GM12874 (cell line): Measurements from ENCODE around the gene CDH15.

ENCODE experiments used
- CTCF ChIP-seq: IDR thresholded peaks from 2 replicates; pipeline ENCODE4 v1.5.1; 2011; ENCODE audit warnings: low read depth, mild to moderate bottlenecking, control low read depth, low read length, moderate library complexity; ENCODE audit not compliant: insufficient read depth

CDH15 gene

GRCh38 chr16:89160977-89161701 lies 10.4 kb upstream of the CDH15 start:
- TF ChIP-seq CTCF, result no peak

- no peak for TF ChIP-seq CTCF
These were observed 9.5 kb upstream of the CDH15 start for GRCh38 chr16:89161763-89162713.

- TF ChIP-seq CTCF, result no peak
These were observed 8.3 kb upstream of the CDH15 start for GRCh38 chr16:89163297-89163696.

GRCh38 chr16:89164436-89164835 lies 7.1 kb upstream of the CDH15 start:
- TF ChIP-seq CTCF, result no peak

GRCh38 chr16:89164847-89165680 lies 6.5 kb upstream of the CDH15 start:
- TF ChIP-seq CTCF, result no peak

GRCh38 chr16:89166696-89167424 lies 4.7 kb upstream of the CDH15 start:
- no peak for TF ChIP-seq CTCF
